ENCODE results near the gene ARHGAP32. TPM values are rescaled to one million over a fixed set of nuclear protein-coding genes. Genes with fewer than 3 reads are reported as not detected.

Gene ARHGAP32
- total and polyA plus RNA-seq, 2 experiments from 2014 or later, result 9.9 to 17.3 TPM

DNA sequence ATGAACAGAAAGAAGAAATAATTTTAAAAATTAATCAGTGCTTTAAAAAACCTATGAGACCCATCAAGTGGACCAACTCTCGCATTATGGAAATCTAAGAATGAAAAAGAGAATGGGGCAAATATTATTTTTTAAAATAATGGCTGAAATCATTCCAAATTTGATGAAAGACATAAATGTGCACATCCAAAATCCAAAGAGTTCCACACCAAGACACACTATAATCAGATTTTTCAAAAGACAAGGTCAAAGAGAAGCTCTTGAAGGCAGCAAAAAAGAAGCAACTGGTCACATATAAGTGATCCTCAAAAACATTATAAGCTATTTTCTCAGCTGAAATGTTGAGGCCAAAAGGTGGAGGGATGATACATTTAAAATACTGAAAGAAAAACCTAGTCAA, 85.3 kb downstream of the ARHGAP32 start:
- peaks cover 12% of the 10 kb centered on the region for H3K9me3 ChIP-seq (ENCODE audit: low read depth)
- H3K79me2 ChIP-seq, result no peaks in the 10 kb centered on the region

DNA sequence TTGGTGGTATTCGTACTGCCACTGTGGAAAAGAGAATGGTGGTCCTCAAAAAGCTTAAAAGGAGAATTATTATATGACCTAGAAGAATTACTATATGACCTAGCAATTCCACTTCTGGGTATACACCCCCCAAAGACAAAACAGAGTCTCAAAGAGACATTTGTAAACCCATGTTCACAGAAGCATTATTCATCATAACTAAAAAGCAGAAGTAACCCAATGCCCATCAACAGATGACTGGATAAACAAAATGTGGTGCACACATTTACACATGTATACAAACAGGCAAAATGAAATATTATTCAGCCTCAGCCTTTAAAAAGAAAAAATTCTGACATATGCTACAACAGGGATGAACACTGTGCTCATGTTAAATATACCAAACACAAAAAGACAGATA, 89.4 kb downstream of the ARHGAP32 start:
- peaks cover 3% of the 10 kb centered on the region for H3K79me2 ChIP-seq

More for the DNA sequence above, 85.3 kb downstream of the ARHGAP32 start:
- H3K27me3 ChIP-seq, result no peaks in the 10 kb centered on the region
- H4K20me1 ChIP-seq (ENCODE audit: insufficient read depth, poor library complexity, severe bottlenecking), result no peaks in the 10 kb centered on the region
- H3K9me2 ChIP-seq (replicated peaks; ENCODE audit: insufficient read depth), result no peaks in the 10 kb centered on the region
- H2AFZ ChIP-seq, result no peak overlapping the region
- H3K4me2 ChIP-seq, result no peak overlapping the region
- 96% methylated on average over 1 of the region's 1 CpG for WGBS (ENCODE audit: low lambda C conversion rate, missing lambda C conversion rate)
- DNase-seq (ENCODE audit: low spot score), result no peak
- H3K4me3 ChIP-seq, result no peak overlapping the region
- TF ChIP-seq EZH2 (IDR thresholded peaks at IDR 0.05; ENCODE audit: borderline replicate concordance) (no peak), CTCF (IDR thresholded peaks at IDR 0.05; ENCODE audit: poor library complexity) (no peak), EZH2phosphoT487 (IDR thresholded peaks at IDR 0.05; ENCODE audit: low read depth, severe bottlenecking, unreplicated experiment) (no peak)
- no peak overlapping the region for H3K27ac ChIP-seq
- no peaks in the 10 kb centered on the region for H3K4me1 ChIP-seq (ENCODE audit: insufficient read depth)
- H3K36me3 ChIP-seq (replicated peaks; ENCODE audit: insufficient read depth, low read depth), result no peaks in the 10 kb centered on the region

GRCh38 chr11:129102225-129102624, 89.9 kb downstream of the ARHGAP32 start:
- DNase-seq (ENCODE audit: low spot score), result no peak
- Histone ChIP-seq H3K36me3 (replicated peaks; ENCODE audit: insufficient read depth, low read depth) (no peaks in the 10 kb centered on the region), H3K4me2 (no peak overlapping the region), H3K9me2 (replicated peaks; ENCODE audit: insufficient read depth) (no peaks in the 10 kb centered on the region), H3K79me2 (peaks cover 3% of the 10 kb centered on the region), H3K27me3 (no peaks in the 10 kb centered on the region), H4K20me1 (ENCODE audit: insufficient read depth, poor library complexity, severe bottlenecking) (no peaks in the 10 kb centered on the region), H3K9me3 (ENCODE audit: low read depth) (peaks cover 10% of the 10 kb centered on the region), H3K27ac (no peak overlapping the region), H2AFZ (no peak overlapping the region), H3K4me3 (no peak overlapping the region), H3K4me1 (ENCODE audit: insufficient read depth) (no peaks in the 10 kb centered on the region)
- TF ChIP-seq EZH2 (IDR thresholded peaks at IDR 0.05; ENCODE audit: borderline replicate concordance) (no peak), EZH2phosphoT487 (IDR thresholded peaks at IDR 0.05; ENCODE audit: low read depth, severe bottlenecking, unreplicated experiment) (no peak), CTCF (IDR thresholded peaks at IDR 0.05; ENCODE audit: poor library complexity) (no peak)

More for the DNA sequence above, 89.4 kb downstream of the ARHGAP32 start:
- peaks cover 12% of the 10 kb centered on the region for H3K9me3 ChIP-seq (ENCODE audit: low read depth)
- no peak overlapping the region for H2AFZ ChIP-seq
- H3K4me1 ChIP-seq (ENCODE audit: insufficient read depth), result no peaks in the 10 kb centered on the region
- WGBS (ENCODE audit: low lambda C conversion rate, missing lambda C conversion rate), result 100% methylated on average over 1 of the region's 1 CpG
- H3K9me2 ChIP-seq (replicated peaks; ENCODE audit: insufficient read depth), result no peaks in the 10 kb centered on the region
- TF ChIP-seq EZH2phosphoT487 (IDR thresholded peaks at IDR 0.05; ENCODE audit: low read depth, severe bottlenecking, unreplicated experiment) (no peak), EZH2 (IDR thresholded peaks at IDR 0.05; ENCODE audit: borderline replicate concordance) (no peak), CTCF (IDR thresholded peaks at IDR 0.05; ENCODE audit: poor library complexity) (no peak)
- H3K4me2 ChIP-seq, result no peak overlapping the region
- H3K27me3 ChIP-seq, result no peaks in the 10 kb centered on the region
- no peak overlapping the region for H3K27ac ChIP-seq
- H4K20me1 ChIP-seq (ENCODE audit: insufficient read depth, poor library complexity, severe bottlenecking), result no peaks in the 10 kb centered on the region
- H3K4me3 ChIP-seq, result no peak overlapping the region
- no peak for DNase-seq (ENCODE audit: low spot score)
- no peaks in the 10 kb centered on the region for H3K36me3 ChIP-seq (replicated peaks; ENCODE audit: insufficient read depth, low read depth)

DNA sequence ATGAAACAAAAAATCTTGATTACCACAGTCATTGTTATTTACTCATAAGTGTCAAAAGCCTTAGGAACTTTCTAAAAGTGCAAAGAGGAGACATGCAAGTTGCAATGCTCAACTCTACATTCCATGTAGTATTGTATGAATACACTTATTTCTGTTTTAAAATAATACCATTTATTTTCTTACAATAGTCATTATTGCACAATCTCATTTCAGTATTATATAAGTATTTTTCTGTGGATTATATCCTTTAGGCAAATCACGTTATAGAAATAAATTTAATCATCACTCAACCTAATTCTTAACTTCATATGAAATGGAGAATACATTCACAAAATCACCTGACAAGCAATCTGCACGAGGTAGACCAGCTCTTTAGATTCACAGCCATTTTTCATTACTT, 98.8 kb downstream of the ARHGAP32 start:
- Histone ChIP-seq H3K4me3 (no peak overlapping the region), H3K4me1 (ENCODE audit: insufficient read depth) (no peaks in the 10 kb centered on the region), H3K4me2 (no peak overlapping the region), H3K27ac (no peak overlapping the region), H3K9me2 (replicated peaks; ENCODE audit: insufficient read depth) (no peaks in the 10 kb centered on the region), H3K9me3 (ENCODE audit: low read depth) (no peaks in the 10 kb centered on the region), H3K79me2 (no peaks in the 10 kb centered on the region), H3K27me3 (no peaks in the 10 kb centered on the region), H2AFZ (no peak overlapping the region), H3K36me3 (replicated peaks; ENCODE audit: insufficient read depth, low read depth) (no peaks in the 10 kb centered on the region), H4K20me1 (ENCODE audit: insufficient read depth, poor library complexity, severe bottlenecking) (no peaks in the 10 kb centered on the region)
- TF ChIP-seq CTCF (IDR thresholded peaks at IDR 0.05; ENCODE audit: poor library complexity), result no peak
- no peak for TF ChIP-seq EZH2 (IDR thresholded peaks at IDR 0.05; ENCODE audit: borderline replicate concordance)
- TF ChIP-seq EZH2phosphoT487 (IDR thresholded peaks at IDR 0.05; ENCODE audit: low read depth, severe bottlenecking, unreplicated experiment), result no peak
- DNase-seq (ENCODE audit: low spot score), result no peak
- 95% methylated on average over 2 of the region's 2 CpGs for WGBS (ENCODE audit: low lambda C conversion rate, missing lambda C conversion rate)

Data from hepatocyte (in vitro differentiated cells).